ENCODE results near the gene BRINP1.

The BRINP1 gene

DNA sequence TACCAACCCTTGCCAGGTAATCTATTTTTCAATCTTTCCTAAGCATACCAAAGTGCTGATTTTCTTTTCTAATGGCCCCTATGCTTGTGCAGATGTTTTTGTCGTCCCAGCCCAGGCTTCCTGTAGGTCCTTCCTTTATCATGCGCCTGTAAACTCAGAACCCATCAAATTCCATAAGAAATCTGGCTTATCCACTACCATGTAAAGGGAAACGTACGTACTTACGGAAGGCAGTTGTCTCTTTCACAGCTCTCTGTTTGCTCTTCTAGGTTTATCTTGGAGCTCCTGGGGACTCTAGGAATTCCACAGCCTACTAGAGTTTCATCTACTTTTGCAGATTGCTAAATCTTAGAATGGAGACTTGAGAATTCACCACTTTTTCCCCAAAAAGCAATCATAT is 9.0 kb downstream of the BRINP1 start:
- Histone ChIP-seq H3K4me3 (ENCODE audit: low read depth, low read length) (no peak overlapping the region), H3K27me3 (no peaks in the 10 kb centered on the region), H3K9me3 (no peaks in the 10 kb centered on the region), H3K36me3 (no peaks in the 10 kb centered on the region), H3K4me1 (no peaks in the 10 kb centered on the region)
- DNase-seq, result no peak
- TF ChIP-seq, protein P1, sequence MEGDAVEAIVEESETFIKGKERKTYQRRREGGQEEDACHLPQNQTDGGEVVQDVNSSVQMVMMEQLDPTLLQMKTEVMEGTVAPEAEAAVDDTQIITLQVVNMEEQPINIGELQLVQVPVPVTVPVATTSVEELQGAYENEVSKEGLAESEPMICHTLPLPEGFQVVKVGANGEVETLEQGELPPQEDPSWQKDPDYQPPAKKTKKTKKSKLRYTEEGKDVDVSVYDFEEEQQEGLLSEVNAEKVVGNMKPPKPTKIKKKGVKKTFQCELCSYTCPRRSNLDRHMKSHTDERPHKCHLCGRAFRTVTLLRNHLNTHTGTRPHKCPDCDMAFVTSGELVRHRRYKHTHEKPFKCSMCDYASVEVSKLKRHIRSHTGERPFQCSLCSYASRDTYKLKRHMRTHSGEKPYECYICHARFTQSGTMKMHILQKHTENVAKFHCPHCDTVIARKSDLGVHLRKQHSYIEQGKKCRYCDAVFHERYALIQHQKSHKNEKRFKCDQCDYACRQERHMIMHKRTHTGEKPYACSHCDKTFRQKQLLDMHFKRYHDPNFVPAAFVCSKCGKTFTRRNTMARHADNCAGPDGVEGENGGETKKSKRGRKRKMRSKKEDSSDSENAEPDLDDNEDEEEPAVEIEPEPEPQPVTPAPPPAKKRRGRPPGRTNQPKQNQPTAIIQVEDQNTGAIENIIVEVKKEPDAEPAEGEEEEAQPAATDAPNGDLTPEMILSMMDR (IDR thresholded peaks at IDR 0.05; ENCODE audit: low read depth, low read length), result no peak

- H3K4me1 ChIP-seq, result no peaks in the 10 kb centered on the region
- H3K4me3 ChIP-seq (ENCODE audit: low read depth, low read length), result no peak overlapping the region
- H3K9me3 ChIP-seq, result no peaks in the 10 kb centered on the region
- H3K27me3 ChIP-seq, result no peaks in the 10 kb centered on the region
- TF ChIP-seq, protein P1 (IDR thresholded peaks at IDR 0.05; ENCODE audit: low read depth, low read length), result no peak
- no peak for DNase-seq
- H3K36me3 ChIP-seq, result no peaks in the 10 kb centered on the region
These were observed 11.7 kb downstream of the BRINP1 start for GRCh38 chr9:119357336-119358096.

DNA sequence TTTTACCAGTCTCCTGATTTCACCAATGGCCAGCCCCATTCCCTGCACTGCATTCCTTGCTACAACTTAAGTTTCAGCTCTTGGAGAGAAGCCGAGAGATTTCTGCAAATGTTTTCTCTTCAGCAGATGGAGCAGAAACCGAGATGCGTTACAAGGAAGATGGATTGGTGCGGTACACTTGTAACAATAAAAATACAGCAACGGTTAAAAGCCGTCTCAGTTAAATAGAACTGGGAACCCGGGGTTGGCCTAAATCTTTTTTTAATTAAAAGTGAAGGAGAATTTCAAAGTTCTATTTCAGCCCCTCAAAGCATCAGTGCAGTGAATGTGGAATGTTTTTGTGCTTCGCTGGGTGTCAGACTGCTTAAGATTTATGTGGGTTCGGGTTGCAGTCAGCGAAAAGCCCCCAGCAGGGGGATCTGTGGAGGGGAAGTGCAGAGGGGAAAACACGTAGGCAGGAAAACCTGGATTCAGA is 19.8 kb downstream of the BRINP1 start:
- Histone ChIP-seq H3K27me3 (no peaks in the 10 kb centered on the region), H3K4me1 (no peaks in the 10 kb centered on the region), H3K36me3 (no peaks in the 10 kb centered on the region), H3K9me3 (no peaks in the 10 kb centered on the region), H3K4me3 (ENCODE audit: low read depth, low read length) (no peak overlapping the region)
- DNase-seq, result no peak
- TF ChIP-seq, protein P1 (IDR thresholded peaks at IDR 0.05; ENCODE audit: low read depth, low read length), result no peak

- TF ChIP-seq, protein P1 (IDR thresholded peaks at IDR 0.05; ENCODE audit: low read depth, low read length), result no peak
- DNase-seq, result no peak
- no peaks in the 10 kb centered on the region for H3K27me3 ChIP-seq
- no peaks in the 10 kb centered on the region for H3K9me3 ChIP-seq
- no peaks in the 10 kb centered on the region for H3K36me3 ChIP-seq
- no peaks in the 10 kb centered on the region for H3K4me1 ChIP-seq
- H3K4me3 ChIP-seq (ENCODE audit: low read depth, low read length), result no peak overlapping the region
These were observed 25.9 kb downstream of the BRINP1 start for GRCh38 chr9:119343059-119343990.

DNA sequence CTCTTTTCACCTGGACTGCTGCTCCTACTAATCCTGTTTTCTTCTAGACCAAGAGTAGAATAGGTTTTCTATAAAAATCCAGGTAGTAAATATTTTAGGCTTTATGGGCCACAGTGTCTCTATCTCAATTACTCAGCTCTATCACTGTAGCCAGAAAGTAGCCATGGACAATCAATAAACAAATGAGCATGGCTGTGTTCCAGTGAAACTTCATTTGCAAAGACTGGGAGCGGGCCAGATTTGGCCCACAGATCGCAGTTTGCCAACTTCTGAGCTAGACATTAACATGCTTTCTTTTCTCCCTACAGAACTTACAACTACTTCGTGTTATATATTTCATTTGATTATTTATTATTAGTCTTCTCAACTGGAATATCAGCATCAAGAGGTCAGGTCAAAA is 30.2 kb downstream of the BRINP1 start:
- Histone ChIP-seq H3K36me3 (no peaks in the 10 kb centered on the region), H3K4me1 (no peaks in the 10 kb centered on the region), H3K27me3 (no peaks in the 10 kb centered on the region), H3K9me3 (no peaks in the 10 kb centered on the region; the same call in 1 of the 2 replicates), H3K4me3 (ENCODE audit: low read depth, low read length) (no peak overlapping the region)
- DNase-seq, result no peak
- TF ChIP-seq, protein P1 (IDR thresholded peaks at IDR 0.05; ENCODE audit: low read depth, low read length), result no peak

Data from BE2C (cell line).